ENCODE results near the gene SKOR2.

Gene SKOR2

DNA sequence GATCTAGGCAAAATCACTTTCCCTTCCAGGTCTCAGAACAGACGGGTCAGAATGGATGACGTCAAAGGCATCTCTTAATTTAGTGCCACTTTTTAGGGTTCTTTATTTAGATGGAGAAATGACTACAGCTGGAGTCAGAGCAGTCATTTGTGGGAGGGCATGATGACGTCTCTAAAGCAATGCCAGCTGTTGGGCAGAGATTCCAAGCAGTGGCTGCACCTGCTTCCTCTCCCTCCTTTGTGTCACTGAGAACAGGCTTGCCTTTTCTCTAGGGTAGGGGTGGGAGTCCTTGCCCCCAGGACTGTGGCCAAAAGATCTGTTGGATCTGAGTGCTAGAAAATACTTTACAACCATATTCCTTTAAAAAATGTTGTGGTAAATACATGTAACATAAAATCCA is 28.7 kb upstream of the SKOR2 start:
- no peaks in the 10 kb centered on the region for H3K4me1 ChIP-seq (ENCODE audit: control insufficient read depth in 1 of 2, insufficient read depth in 1 of 2, low read depth in 1 of 2, low read length in 1 of 2)
- peaks cover 4% of the 10 kb centered on the region for H3K27me3 ChIP-seq

DNA sequence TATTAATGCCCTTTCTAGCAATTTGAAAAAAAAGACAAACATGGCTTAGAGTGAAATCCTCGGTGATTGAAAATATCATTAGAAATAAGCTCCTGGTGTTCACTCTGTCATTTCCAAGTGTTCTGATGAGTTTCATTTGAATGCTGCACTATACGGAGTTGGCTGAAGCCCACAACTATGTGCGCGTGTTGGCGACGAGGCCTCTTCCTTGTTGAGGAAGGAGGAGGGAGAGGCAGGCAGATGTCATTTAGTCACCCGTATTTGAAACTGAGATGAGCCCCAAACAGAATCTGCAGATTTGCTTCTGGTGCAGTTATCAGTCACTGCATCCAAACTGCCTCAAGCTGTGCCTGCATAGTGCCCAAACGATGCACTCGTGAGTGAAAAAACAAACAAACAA is 23.5 kb upstream of the SKOR2 start:
- TF ChIP-seq, protein P1, sequence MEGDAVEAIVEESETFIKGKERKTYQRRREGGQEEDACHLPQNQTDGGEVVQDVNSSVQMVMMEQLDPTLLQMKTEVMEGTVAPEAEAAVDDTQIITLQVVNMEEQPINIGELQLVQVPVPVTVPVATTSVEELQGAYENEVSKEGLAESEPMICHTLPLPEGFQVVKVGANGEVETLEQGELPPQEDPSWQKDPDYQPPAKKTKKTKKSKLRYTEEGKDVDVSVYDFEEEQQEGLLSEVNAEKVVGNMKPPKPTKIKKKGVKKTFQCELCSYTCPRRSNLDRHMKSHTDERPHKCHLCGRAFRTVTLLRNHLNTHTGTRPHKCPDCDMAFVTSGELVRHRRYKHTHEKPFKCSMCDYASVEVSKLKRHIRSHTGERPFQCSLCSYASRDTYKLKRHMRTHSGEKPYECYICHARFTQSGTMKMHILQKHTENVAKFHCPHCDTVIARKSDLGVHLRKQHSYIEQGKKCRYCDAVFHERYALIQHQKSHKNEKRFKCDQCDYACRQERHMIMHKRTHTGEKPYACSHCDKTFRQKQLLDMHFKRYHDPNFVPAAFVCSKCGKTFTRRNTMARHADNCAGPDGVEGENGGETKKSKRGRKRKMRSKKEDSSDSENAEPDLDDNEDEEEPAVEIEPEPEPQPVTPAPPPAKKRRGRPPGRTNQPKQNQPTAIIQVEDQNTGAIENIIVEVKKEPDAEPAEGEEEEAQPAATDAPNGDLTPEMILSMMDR (IDR thresholded peaks at IDR 0.05): no peak
- Histone ChIP-seq H3K36me3 (no peaks in the 10 kb centered on the region), H3K27me3 (peaks cover 16% of the 10 kb centered on the region), H3K4me1 (ENCODE audit: control insufficient read depth in 1 of 2, insufficient read depth in 1 of 2, low read depth in 1 of 2, low read length in 1 of 2) (no peaks in the 10 kb centered on the region), H3K27ac (no peak overlapping the region), H3K9me3 (no peaks in the 10 kb centered on the region), H3K4me3 (ENCODE audit: low read depth in 1 of 2, low read length in 1 of 2) (no peak overlapping the region)

More for the DNA sequence above, 28.7 kb upstream of the SKOR2 start:
- TF ChIP-seq, protein P1 (IDR thresholded peaks at IDR 0.05): no peak
- H3K36me3 ChIP-seq: no peaks in the 10 kb centered on the region
- H3K9me3 ChIP-seq: no peaks in the 10 kb centered on the region
- H3K27ac ChIP-seq: no peak overlapping the region
- no peak overlapping the region for H3K4me3 ChIP-seq (ENCODE audit: low read depth in 1 of 2, low read length in 1 of 2)

DNA sequence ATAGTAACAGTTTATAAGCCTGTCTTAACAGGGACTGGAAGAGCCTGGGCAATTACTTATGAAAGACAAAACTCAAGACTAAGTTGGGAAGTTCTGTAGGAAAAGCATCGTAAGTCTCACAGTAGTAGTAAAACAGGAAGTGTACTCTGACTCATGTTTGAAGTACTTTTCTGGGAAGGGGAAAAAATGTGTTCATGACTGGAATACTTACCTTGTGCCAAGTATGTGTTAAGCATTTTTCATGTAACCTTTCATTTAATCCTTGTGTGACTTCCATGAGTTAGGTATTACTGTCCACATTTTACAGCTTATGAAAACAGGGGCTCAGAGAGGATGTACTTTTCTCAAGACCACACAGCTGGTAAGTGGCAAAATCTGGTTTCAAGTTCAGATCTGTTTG is 13.7 kb upstream of the SKOR2 start:
- Histone ChIP-seq H3K4me3 (ENCODE audit: low read depth in 1 of 2, low read length in 1 of 2) (no peak overlapping the region), H3K27me3 (peaks cover 92% of the 10 kb centered on the region), H3K9me3 (no peaks in the 10 kb centered on the region), H3K27ac (no peak overlapping the region), H3K4me1 (ENCODE audit: control insufficient read depth in 1 of 2, insufficient read depth in 1 of 2, low read depth in 1 of 2, low read length in 1 of 2) (no peaks in the 10 kb centered on the region), H3K36me3 (no peaks in the 10 kb centered on the region)
- TF ChIP-seq, protein P1 (IDR thresholded peaks at IDR 0.05): no peak

DNA sequence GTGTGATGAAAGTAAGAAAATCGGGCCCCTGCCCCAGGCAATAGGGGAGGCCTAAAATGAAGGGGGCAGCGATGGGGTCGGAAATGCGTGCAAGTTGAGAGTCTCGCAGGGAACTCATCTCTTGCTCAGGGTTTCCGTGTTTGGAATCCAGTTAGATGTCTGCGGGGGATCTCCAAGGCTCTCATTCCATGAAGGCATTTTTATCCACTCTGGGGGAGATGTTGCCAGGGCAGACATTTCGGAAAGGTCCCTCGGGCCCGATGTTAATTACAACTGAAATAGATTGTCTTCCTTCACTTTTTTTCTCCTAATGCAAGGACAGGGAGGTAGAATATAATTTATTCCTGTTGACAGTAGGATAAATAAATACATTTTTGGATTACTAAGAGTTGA is 12.8 kb upstream of the SKOR2 start:
- H3K27me3 ChIP-seq: peaks cover 99% of the 10 kb centered on the region
- H3K27ac ChIP-seq: no peak overlapping the region
- TF ChIP-seq, protein P1 (IDR thresholded peaks at IDR 0.05): no peak
- no peak overlapping the region for H3K4me3 ChIP-seq (ENCODE audit: low read depth in 1 of 2, low read length in 1 of 2)
- H3K4me1 ChIP-seq (ENCODE audit: control insufficient read depth in 1 of 2, insufficient read depth in 1 of 2, low read depth in 1 of 2, low read length in 1 of 2): no peaks in the 10 kb centered on the region
- no peaks in the 10 kb centered on the region for H3K36me3 ChIP-seq
- no peaks in the 10 kb centered on the region for H3K9me3 ChIP-seq

DNA sequence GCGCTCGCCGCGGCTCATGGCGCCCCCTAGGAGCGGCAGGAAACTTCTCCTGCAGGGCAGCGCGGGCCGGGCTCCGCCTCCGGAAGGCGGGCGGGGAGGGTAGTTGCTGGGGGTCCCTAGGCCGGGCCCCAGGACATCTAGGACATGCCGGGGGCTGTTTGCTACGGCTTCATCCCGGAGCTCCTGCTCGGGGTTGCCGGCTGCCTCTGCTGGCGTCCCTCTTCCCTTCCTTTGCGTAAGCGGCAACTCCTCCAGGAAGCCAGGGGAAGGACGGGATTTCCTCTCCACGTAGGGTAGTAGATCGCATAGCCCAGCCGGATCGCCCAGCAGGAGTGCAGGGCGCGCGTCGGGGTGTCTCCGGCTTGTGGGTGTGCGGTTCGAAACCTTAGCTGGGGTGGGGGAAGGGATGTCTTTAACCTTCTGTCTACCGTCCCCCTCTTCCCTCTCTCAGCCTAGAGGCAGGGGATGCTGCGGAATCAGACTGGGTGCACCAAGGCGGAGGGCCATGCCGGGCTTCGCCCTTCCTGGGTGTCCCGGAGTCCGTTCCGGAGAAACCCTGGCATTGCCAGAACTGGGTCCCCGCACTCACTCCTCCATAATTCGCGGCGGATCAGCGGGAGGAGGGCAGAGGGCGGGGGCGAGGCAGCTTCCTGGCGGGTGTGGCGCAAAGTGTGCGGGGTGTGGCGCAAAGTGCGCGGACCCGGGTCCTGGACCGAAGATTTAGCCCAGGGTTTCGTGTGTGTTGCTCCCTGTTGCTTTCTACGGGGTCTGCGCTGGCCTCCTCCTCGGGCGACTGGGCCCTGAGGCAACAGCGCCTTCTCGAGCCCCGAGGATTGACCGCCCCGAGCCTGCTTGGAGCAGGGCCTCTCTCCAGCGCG is 12.2 kb upstream of the SKOR2 start:
- H3K4me3 ChIP-seq (ENCODE audit: low read depth in 1 of 2, low read length in 1 of 2): no peak overlapping the region
- H3K27me3 ChIP-seq: peaks cover 99% of the 10 kb centered on the region
- no peaks in the 10 kb centered on the region for H3K36me3 ChIP-seq
- H3K27ac ChIP-seq: no peak overlapping the region
- no peaks in the 10 kb centered on the region for H3K9me3 ChIP-seq
- TF ChIP-seq, protein P1 (IDR thresholded peaks at IDR 0.05): no peak
- H3K4me1 ChIP-seq (ENCODE audit: control insufficient read depth in 1 of 2, insufficient read depth in 1 of 2, low read depth in 1 of 2, low read length in 1 of 2): no peaks in the 10 kb centered on the region

Data from neutrophil (primary cell).